GM12874 (cell line): Measurements from ENCODE around the gene CSK.

Source experiments
- CTCF ChIP-seq: IDR thresholded peaks from 2 replicates; pipeline ENCODE4 v1.5.1; 2011; ENCODE audit warnings: low read depth, mild to moderate bottlenecking, control low read depth, low read length, moderate library complexity; ENCODE audit not compliant: insufficient read depth

CSK gene

DNA sequence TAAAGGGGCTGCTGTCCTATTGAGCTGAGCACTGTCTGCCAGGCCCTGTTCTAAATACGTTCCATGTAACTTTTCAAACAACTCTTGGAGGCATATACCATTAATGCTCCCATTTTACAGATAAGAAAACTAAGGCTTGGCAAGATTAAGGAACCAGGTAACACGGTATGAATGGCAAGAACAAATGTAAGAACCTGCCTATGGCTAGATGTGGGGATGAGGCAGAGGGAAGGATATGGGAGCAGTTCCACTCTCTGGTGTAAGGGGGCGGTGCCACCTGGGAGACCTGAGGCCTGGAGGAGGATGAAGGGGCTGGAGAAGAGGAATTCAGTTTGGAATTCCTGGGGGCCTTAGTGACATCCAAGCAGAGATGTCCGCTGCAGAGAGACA lies 27.0 kb downstream of the CSK start:
- no peak for TF ChIP-seq CTCF

DNA sequence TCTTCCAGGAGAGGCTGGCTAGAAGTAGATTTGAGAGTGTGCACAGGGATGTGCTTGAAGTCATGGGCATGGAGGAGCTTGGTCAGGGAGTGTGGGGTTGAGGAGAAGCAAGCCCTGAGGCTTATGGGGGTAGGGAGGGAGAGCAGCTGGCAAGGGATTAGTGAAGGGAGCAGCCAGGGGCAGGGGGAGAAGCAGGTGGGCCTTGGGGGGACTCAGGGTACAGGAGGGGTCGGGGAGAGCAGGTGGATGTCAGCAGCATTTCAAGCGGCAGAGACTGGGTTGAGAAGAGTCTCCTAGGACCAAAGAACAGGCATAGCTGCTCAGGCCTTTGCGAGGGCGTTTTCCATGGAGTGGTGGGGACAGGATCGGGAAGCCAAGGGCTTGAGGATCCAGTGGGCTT lies 27.4 kb downstream of the CSK start:
- TF ChIP-seq CTCF, result no peak

GRCh38 chr15:74809956-74810355 lies 28.1 kb downstream of the CSK start:
- no peak for TF ChIP-seq CTCF

GRCh38 chr15:74812533-74812932 lies 30.7 kb downstream of the CSK start, which contains the start of gene LMAN1L:
TSS of gene LMAN1L (plus strand) at chr15:74812835. CDS start at chr15:74812855, 20 bp downstream.
- no peak for TF ChIP-seq CTCF

GRCh38 chr15:74815121-74815934 lies 33.4 kb downstream of the CSK start:
- no peak for TF ChIP-seq CTCF

- TF ChIP-seq CTCF, result no peak
Measured at GRCh38 chr15:74815961-74816360, 34.1 kb downstream of the CSK start.

- TF ChIP-seq CTCF, result no peak
Measured at GRCh38 chr15:74816624-74817369, 34.9 kb downstream of the CSK start.
